Measurements from ENCODE around the gene SLC6A16. TPM values are rescaled to one million over a fixed set of nuclear protein-coding genes. Genes with fewer than 3 reads are reported as not detected.

Gene SLC6A16
- total and polyA plus RNA-seq, 7 donors, result 0.07 to 0.95 (median 0.27) TPM

DNA sequence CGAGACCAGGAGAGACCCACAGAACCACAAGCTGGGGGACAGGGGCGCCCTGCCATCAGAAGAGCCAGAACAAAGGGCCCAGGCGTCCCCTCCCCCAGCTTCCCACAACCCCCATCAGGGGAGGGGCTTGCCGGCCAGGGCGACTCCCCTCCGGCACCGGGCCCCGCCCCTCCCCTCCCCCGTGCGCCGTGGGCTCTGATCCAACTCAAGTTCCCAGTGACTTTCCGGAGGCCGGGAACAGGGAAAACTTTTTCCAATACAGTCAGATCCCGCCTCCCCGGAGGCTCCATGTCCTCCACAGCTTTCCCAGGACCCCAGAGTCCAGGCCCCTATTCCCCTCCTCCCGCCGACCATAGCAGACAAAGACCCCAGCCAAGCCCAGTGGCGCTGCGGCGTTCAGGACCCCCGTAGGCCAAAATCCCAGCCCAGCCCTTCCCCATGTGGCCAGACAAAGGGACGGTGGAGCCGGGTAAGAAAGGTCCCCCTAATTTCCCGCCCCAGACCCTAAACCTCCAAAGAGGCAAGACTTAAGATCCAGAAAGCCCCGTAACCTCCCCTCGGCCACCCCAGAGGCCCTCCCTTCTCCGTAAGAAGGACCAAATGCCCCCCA lies 36.6 kb upstream of the SLC6A16 start:
- intact Hi-C loops (cut with DNase I), result no loop called here
- H3K36me3 ChIP-seq (ENCODE audit: insufficient read depth in 1 of 2, low read depth in 1 of 2), result peaks cover 0 to 22% of the 10 kb centered on the region in 2 donors
- H3K4me3 ChIP-seq, result peak overlapping the region; percentile 83
- peaks cover 4% of the 10 kb centered on the region for H3K4me1 ChIP-seq
- 4 to 5% (median 4%) methylated on average over 24 to 27 of the region's 27 CpGs for WGBS, 3 donors
- H3K27me3 ChIP-seq (ENCODE audit: insufficient read depth in 3 of 3, low read length in 2 of 3), result no peaks in the 10 kb centered on the region
- peak overlapping the region; percentile 79 for H3K27ac ChIP-seq
- ATAC-seq (peak; percentile 25 to 60 (median 35)), DNase-seq (peak; percentile 77 to 85)
- TF ChIP-seq, protein P1, sequence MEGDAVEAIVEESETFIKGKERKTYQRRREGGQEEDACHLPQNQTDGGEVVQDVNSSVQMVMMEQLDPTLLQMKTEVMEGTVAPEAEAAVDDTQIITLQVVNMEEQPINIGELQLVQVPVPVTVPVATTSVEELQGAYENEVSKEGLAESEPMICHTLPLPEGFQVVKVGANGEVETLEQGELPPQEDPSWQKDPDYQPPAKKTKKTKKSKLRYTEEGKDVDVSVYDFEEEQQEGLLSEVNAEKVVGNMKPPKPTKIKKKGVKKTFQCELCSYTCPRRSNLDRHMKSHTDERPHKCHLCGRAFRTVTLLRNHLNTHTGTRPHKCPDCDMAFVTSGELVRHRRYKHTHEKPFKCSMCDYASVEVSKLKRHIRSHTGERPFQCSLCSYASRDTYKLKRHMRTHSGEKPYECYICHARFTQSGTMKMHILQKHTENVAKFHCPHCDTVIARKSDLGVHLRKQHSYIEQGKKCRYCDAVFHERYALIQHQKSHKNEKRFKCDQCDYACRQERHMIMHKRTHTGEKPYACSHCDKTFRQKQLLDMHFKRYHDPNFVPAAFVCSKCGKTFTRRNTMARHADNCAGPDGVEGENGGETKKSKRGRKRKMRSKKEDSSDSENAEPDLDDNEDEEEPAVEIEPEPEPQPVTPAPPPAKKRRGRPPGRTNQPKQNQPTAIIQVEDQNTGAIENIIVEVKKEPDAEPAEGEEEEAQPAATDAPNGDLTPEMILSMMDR (IDR thresholded peaks at IDR 0.05), result no peak
- no peaks in the 10 kb centered on the region for H3K9me3 ChIP-seq

DNA sequence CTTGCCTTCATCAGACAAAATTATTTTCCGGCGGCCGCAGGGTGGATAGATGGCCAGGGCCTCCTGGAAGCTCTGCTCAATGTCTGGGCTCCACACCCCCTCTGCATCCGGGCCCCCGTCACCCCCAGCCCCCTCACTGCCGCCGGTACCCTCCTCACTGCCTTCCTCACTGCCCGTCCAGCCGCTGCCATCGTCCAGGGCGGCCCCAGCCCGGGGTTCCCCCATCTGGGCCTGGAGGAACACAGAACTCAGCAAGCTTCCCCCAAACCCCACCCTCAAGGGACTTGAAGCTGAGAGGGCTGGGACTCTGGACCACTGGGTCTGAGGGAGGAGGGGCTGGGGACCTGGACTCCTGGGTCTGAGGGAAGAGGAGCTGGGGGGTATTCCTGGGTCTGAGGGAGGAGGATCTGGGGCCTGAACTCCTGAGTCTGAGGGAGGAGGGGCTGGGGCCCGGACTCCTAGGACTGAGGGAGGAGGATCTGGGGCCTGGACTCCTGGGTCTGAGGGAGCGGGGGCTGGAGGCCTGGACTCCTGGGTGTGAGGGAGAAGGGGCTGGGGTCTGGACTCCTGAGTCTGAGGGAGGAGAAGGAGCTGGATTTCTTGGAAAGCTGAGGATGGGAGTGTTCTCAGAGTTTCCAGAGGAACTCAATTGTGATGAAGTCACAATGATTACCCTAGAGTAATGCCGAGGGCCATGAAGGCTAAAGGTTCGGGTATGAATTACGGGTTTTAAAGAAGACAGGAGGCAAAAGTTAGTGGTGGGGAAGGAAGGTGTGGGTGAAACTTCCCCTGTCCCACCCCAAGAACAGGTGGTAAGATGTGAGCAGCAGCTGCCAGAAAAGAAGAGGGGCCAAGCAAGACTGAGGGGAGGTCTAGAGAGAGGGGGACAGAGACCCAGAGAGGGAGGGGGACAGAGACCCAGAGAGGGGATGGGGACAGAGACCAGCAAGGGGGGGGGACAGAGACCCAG lies 35.1 kb upstream of the SLC6A16 start:
- no peak overlapping the region for H3K4me3 ChIP-seq
- no peaks in the 10 kb centered on the region for H3K27me3 ChIP-seq (ENCODE audit: insufficient read depth in 3 of 3, low read length in 2 of 3)
- DNase-seq (no peak), ATAC-seq (no peak)
- H3K4me1 ChIP-seq, result peaks cover 4% of the 10 kb centered on the region
- TF ChIP-seq, protein P1 (IDR thresholded peaks at IDR 0.05), result no peak
- 77% methylated on average over 16 to 17 of the region's 17 CpGs for WGBS, 3 donors
- no peaks in the 10 kb centered on the region for H3K9me3 ChIP-seq
- peaks cover 0 to 22% of the 10 kb centered on the region in 2 donors for H3K36me3 ChIP-seq (ENCODE audit: insufficient read depth in 1 of 2, low read depth in 1 of 2)
- H3K27ac ChIP-seq, result peak overlapping the region; percentile 23
- intact Hi-C loops (cut with DNase I), result no loop called here

DNA sequence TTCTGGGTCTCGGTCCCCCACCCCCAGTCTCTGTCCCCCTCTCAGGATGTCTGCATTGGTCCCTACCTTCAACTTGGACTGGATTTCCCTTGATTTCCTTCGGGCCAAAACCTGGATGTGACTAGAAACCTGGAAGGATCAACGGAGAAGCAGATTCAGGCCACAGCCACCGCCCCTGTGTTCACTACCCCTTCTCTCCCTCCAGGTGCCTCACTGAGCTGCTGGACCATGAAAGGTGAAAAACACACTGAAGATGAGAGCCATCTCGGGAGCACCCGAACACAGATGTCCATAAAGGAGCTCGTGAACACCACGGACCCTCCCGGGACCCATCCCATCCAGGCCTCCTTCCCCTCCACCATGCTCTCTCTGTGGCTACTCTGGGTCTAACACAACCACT lies 32.2 kb upstream of the SLC6A16 start:
- no peaks in the 10 kb centered on the region for H3K4me1 ChIP-seq
- 71 to 81% (median 80%) methylated on average over 9 of the region's 9 CpGs for WGBS, 3 donors

DNA sequence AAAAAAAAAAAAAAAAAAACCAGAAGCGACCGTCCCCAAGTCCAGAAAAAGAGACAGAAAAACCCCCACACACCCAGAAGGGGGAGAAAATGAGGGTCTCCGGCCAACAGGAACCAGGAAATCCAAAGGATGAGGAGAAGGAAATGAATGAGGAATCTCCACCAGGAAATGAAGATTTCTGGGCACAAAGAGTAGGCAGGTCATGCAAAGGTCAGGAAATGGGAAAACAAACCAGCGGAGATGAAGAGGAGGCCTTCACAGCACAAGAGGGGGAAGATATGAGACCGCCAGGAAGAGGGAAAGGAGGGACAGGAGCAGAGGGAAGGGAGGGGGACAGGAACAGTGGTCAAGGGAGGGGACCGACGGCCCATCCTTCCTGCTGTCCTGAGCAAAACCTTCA lies 31.4 kb upstream of the SLC6A16 start:
- ATAC-seq (no peak), DNase-seq (no peak)
- Histone ChIP-seq H3K27ac (no peak overlapping the region), H3K4me1 (no peaks in the 10 kb centered on the region), H3K9me3 (no peaks in the 10 kb centered on the region), H3K36me3 (ENCODE audit: insufficient read depth in 1 of 2, low read depth in 1 of 2) (peaks cover 0 to 39% of the 10 kb centered on the region in 2 donors), H3K27me3 (ENCODE audit: insufficient read depth in 3 of 3, low read length in 2 of 3) (no peaks in the 10 kb centered on the region), H3K4me3 (peak overlapping the region; percentile 11)
- TF ChIP-seq, protein P1 (IDR thresholded peaks at IDR 0.05), result no peak
- WGBS, 3 donors, result 60 to 68% (median 62%) methylated on average over 7 of the region's 7 CpGs
- intact Hi-C loops (cut with DNase I), result no loop called here

More for the DNA sequence above, 32.2 kb upstream of the SLC6A16 start:
- ATAC-seq (no peak), DNase-seq (no peak)
- Histone ChIP-seq H3K4me3 (no peak overlapping the region), H3K27ac (no peak overlapping the region), H3K27me3 (ENCODE audit: insufficient read depth in 3 of 3, low read length in 2 of 3) (no peaks in the 10 kb centered on the region), H3K9me3 (no peaks in the 10 kb centered on the region), H3K36me3 (ENCODE audit: insufficient read depth in 1 of 2, low read depth in 1 of 2) (peaks cover 0 to 35% of the 10 kb centered on the region in 2 donors)
- intact Hi-C loops (cut with DNase I), result no loop called here
- TF ChIP-seq, protein P1 (IDR thresholded peaks at IDR 0.05), result no peak
